ENCODE results near the gene FRMD5.

FRMD5 gene

GRCh38 chr15:43942194-43942593, 252.9 kb downstream of the FRMD5 start:
- Histone ChIP-seq H3K9me2 (replicated peaks; ENCODE audit: insufficient read depth, low read length) (no peaks in the 10 kb centered on the region), H3K27me3 (ENCODE audit: low read length) (no peaks in the 10 kb centered on the region), H4K20me1 (ENCODE audit: low read depth, low read length) (no peaks in the 10 kb centered on the region), H2AFZ (ENCODE audit: low read depth, low read length, severe bottlenecking) (no peak overlapping the region), H3K27ac (ENCODE audit: low read depth, low read length) (no peak overlapping the region), H3K4me2 (ENCODE audit: low read depth, low read length, poor library complexity, severe bottlenecking) (no peak overlapping the region), H3K9me3 (ENCODE audit: insufficient read depth, low read length) (no peaks in the 10 kb centered on the region), H3K9ac (ENCODE audit: low read length) (no peak overlapping the region), H3F3A (ENCODE audit: insufficient read depth) (no peaks in the 10 kb centered on the region), H3K36me3 (ENCODE audit: low read length) (no peaks in the 10 kb centered on the region), H3K4me3 (ENCODE audit: insufficient read depth, low read length, poor library complexity, severe bottlenecking) (no peak overlapping the region), H3K79me2 (ENCODE audit: insufficient read depth, low read length) (no peaks in the 10 kb centered on the region)
- TF ChIP-seq EZH2phosphoT487 (conservative IDR thresholded peaks at IDR 0.05; ENCODE audit: low read length) (no peak), CTCF (IDR thresholded peaks at IDR 0.05; ENCODE audit: insufficient read depth, low read length, poor library complexity, severe bottlenecking) (no peak)

- H3K27me3 ChIP-seq (ENCODE audit: low read length), result no peaks in the 10 kb centered on the region
- no peak overlapping the region for H3K4me2 ChIP-seq (ENCODE audit: low read depth, low read length, poor library complexity, severe bottlenecking)
- H3F3A ChIP-seq (ENCODE audit: insufficient read depth), result no peaks in the 10 kb centered on the region
- no peaks in the 10 kb centered on the region for H3K9me3 ChIP-seq (ENCODE audit: insufficient read depth, low read length)
- no peaks in the 10 kb centered on the region for H3K36me3 ChIP-seq (ENCODE audit: low read length)
- H3K79me2 ChIP-seq (ENCODE audit: insufficient read depth, low read length), result no peaks in the 10 kb centered on the region
- H4K20me1 ChIP-seq (ENCODE audit: low read depth, low read length), result no peaks in the 10 kb centered on the region
- no peak overlapping the region for H3K4me3 ChIP-seq (ENCODE audit: insufficient read depth, low read length, poor library complexity, severe bottlenecking)
- no peaks in the 10 kb centered on the region for H3K9me2 ChIP-seq (replicated peaks; ENCODE audit: insufficient read depth, low read length)
- H3K27ac ChIP-seq (ENCODE audit: low read depth, low read length), result no peak overlapping the region
- no peak for TF ChIP-seq EZH2phosphoT487 (conservative IDR thresholded peaks at IDR 0.05; ENCODE audit: low read length)
- TF ChIP-seq CTCF (IDR thresholded peaks at IDR 0.05; ENCODE audit: insufficient read depth, low read length, poor library complexity, severe bottlenecking), result no peak
- no peak overlapping the region for H3K9ac ChIP-seq (ENCODE audit: low read length)
- H2AFZ ChIP-seq (ENCODE audit: low read depth, low read length, severe bottlenecking), result no peak overlapping the region
These were observed 253.5 kb downstream of the FRMD5 start for GRCh38 chr15:43941555-43941954.

GRCh38 chr15:43941071-43941470, 254.0 kb downstream of the FRMD5 start:
- no peaks in the 10 kb centered on the region for H3K9me3 ChIP-seq (ENCODE audit: insufficient read depth, low read length)
- no peaks in the 10 kb centered on the region for H3K9me2 ChIP-seq (replicated peaks; ENCODE audit: insufficient read depth, low read length)
- H3K27me3 ChIP-seq (ENCODE audit: low read length), result no peaks in the 10 kb centered on the region
- H3K4me3 ChIP-seq (ENCODE audit: insufficient read depth, low read length, poor library complexity, severe bottlenecking), result no peak overlapping the region
- H4K20me1 ChIP-seq (ENCODE audit: low read depth, low read length), result no peaks in the 10 kb centered on the region
- no peak overlapping the region for H2AFZ ChIP-seq (ENCODE audit: low read depth, low read length, severe bottlenecking)
- H3K4me2 ChIP-seq (ENCODE audit: low read depth, low read length, poor library complexity, severe bottlenecking), result no peak overlapping the region
- H3F3A ChIP-seq (ENCODE audit: insufficient read depth), result no peaks in the 10 kb centered on the region
- no peak for TF ChIP-seq CTCF (IDR thresholded peaks at IDR 0.05; ENCODE audit: insufficient read depth, low read length, poor library complexity, severe bottlenecking)
- no peak for TF ChIP-seq EZH2phosphoT487 (conservative IDR thresholded peaks at IDR 0.05; ENCODE audit: low read length)
- no peaks in the 10 kb centered on the region for H3K79me2 ChIP-seq (ENCODE audit: insufficient read depth, low read length)
- H3K27ac ChIP-seq (ENCODE audit: low read depth, low read length), result no peak overlapping the region
- no peaks in the 10 kb centered on the region for H3K36me3 ChIP-seq (ENCODE audit: low read length)
- H3K9ac ChIP-seq (ENCODE audit: low read length), result no peak overlapping the region
